ENCODE results near the gene AGBL4.

Gene AGBL4

DNA sequence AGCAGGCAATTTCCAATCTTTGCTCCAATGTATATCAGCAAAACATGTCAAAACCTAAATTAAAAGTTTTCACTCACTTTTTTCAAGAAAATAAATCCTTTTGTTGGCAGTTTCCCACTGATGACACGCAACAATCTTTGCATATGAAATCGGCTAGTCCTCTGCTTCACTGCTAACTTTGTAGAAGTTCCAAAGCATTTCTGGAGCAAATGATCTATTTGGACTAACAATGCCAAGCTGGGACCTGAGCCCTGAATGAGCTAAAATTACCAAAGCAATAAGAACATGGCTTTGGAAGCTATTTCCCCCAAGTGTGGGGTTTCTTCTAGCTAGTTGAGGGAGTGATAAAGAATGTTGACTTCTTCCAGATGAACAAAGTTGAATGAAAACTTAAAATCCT lies 1252.2 kb downstream of the AGBL4 start:
- POLR2A ChIA-PET (ENCODE audit: low non-redundant PET), result no interaction called here
- CTCF ChIA-PET, result no interaction called here
- DNase-seq (ENCODE audit: low spot score), result no peak
- TF ChIP-seq CTCF (conservative IDR thresholded peaks at IDR 0.05; ENCODE audit: low read depth), result no peak
- no peak overlapping the region for H3K27ac ChIP-seq

GRCh38 chr1:48767975-48768510 lies 1255.7 kb downstream of the AGBL4 start:
- no peak for DNase-seq (ENCODE audit: low spot score)
- H3K27ac ChIP-seq, result no peak overlapping the region
- POLR2A ChIA-PET (ENCODE audit: low non-redundant PET), result no interaction called here
- CTCF ChIA-PET, result interaction anchor here (0.6 kb wide), 1 partner anchor 17 kb away, joined by 4 read pairs; no protein-coding TSS in a partner anchor
- no peak for TF ChIP-seq CTCF (conservative IDR thresholded peaks at IDR 0.05; ENCODE audit: low read depth)

DNA sequence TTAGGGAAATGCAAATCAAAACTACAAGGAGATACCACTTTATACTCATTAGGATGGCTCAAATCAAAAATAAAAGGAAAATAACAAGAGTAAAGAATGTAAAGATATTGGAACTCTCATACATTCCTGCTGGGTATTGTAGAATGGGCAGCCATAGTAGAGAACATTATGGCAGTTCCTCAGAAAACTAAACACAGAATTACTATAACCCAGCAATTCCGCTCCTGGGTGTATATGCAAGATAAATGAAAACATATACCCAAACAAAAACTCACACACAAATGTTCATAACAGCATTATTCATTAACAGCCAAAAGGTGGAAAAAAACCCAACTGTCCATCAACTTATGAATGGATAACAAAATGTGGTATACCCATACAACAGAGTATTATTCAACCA lies 1258.4 kb downstream of the AGBL4 start:
- ChIA-PET CTCF (no interaction called here), POLR2A (ENCODE audit: low non-redundant PET) (no interaction called here)
- no peak overlapping the region for H3K27ac ChIP-seq
- TF ChIP-seq CTCF (conservative IDR thresholded peaks at IDR 0.05; ENCODE audit: low read depth), result no peak
- DNase-seq (ENCODE audit: low spot score), result no peak

GRCh38 chr1:48761986-48762385 lies 1261.8 kb downstream of the AGBL4 start:
- no peak for DNase-seq (ENCODE audit: low spot score)
- no peak for TF ChIP-seq CTCF (conservative IDR thresholded peaks at IDR 0.05; ENCODE audit: low read depth)
- H3K27ac ChIP-seq, result no peak overlapping the region
- ChIA-PET CTCF (no interaction called here), POLR2A (ENCODE audit: low non-redundant PET) (no interaction called here)

DNA sequence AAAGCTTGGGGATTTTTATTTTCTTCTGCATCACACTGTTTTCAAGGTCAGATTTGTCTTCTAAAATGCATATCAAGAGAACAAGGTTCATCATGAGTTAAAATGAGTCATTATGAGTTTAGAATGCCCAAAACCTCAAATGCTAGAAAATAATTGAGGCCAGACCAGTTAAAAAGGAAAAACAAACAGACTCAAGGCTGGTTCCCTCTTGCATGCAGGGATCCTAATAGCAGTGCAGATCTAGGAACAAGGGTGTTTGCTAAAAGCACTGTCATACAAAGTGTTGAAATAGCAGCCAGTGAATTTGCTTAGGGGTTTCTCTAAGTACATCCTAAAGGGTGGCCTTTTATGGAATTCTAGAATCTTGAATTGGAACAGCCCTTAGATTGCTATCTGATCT lies 1262.3 kb downstream of the AGBL4 start:
- no peak overlapping the region for H3K27ac ChIP-seq
- no peak for TF ChIP-seq CTCF (conservative IDR thresholded peaks at IDR 0.05; ENCODE audit: low read depth)
- no peak for DNase-seq (ENCODE audit: low spot score)
- POLR2A ChIA-PET (ENCODE audit: low non-redundant PET), result no interaction called here
- CTCF ChIA-PET, result interaction anchor here (0.7 kb wide), 1 partner anchor 1004 kb away, joined by 3 read pairs; no protein-coding TSS in a partner anchor

DNA sequence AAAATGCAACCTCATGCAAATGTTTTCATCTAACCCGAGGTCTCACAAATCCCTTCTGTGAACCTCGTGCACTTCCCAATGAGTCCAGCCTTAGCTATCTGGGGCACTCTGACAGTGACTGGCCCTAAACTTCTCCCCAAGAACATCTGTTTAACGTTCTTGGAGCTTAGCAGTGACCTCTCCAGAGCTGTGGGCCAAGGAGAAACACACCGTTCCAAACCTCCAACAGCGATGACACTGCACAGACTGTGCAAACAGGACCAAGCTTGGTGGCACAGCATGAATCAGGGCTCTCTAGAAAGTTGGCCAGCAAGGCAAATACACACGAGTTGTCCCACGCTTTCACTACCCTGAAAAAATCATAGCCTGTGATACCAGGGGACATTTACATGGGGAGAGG lies 1262.9 kb downstream of the AGBL4 start:
- CTCF ChIA-PET, result interaction anchor here (0.6 to 0.7 kb wide), 3 partner anchors 65 to 1663 kb away, joined by 3 read pairs; no protein-coding TSS in a partner anchor
- no peak for TF ChIP-seq CTCF (conservative IDR thresholded peaks at IDR 0.05; ENCODE audit: low read depth)
- no peak for DNase-seq (ENCODE audit: low spot score)
- no peak overlapping the region for H3K27ac ChIP-seq
- POLR2A ChIA-PET (ENCODE audit: low non-redundant PET), result no interaction called here

- H3K27ac ChIP-seq, result no peak overlapping the region
- ChIA-PET CTCF (no interaction called here), POLR2A (ENCODE audit: low non-redundant PET) (no interaction called here)
- DNase-seq (ENCODE audit: low spot score), result no peak
- no peak for TF ChIP-seq CTCF (conservative IDR thresholded peaks at IDR 0.05; ENCODE audit: low read depth)
These were observed 1264.8 kb downstream of the AGBL4 start for GRCh38 chr1:48758976-48759375.

All from RWPE1 (cell line).